ENCODE measurements around the gene FXYD7.

DNA sequence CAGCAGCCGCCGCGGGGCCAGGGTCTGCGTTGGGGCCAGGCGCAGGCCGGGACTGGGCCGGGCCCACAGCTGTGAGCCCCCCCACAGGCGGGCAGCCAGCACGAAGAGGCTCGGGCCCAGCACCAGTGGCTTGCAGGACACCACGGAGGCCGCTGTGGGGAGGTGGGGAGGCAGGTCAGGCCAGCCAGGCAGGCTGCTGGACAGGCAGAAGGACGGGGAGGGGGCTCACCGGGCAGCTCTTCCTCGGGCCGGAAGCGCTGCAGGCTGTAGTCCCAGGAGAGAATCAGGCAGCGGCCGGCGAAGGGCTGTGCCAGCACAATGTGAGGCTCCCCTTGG is 16.5 kb upstream of the FXYD7 start:
- TF ChIP-seq EP300 (conservative IDR thresholded peaks at IDR 0.05; ENCODE audit: poor library complexity, severe bottlenecking) (no peak), RAD21 (conservative IDR thresholded peaks at IDR 0.05) (no peak), EZH2 (IDR thresholded peaks at IDR 0.05; ENCODE audit: borderline replicate concordance, insufficient read depth, low read length, poor library complexity, severe bottlenecking) (no peak)
- TF ChIP-seq, protein P1, sequence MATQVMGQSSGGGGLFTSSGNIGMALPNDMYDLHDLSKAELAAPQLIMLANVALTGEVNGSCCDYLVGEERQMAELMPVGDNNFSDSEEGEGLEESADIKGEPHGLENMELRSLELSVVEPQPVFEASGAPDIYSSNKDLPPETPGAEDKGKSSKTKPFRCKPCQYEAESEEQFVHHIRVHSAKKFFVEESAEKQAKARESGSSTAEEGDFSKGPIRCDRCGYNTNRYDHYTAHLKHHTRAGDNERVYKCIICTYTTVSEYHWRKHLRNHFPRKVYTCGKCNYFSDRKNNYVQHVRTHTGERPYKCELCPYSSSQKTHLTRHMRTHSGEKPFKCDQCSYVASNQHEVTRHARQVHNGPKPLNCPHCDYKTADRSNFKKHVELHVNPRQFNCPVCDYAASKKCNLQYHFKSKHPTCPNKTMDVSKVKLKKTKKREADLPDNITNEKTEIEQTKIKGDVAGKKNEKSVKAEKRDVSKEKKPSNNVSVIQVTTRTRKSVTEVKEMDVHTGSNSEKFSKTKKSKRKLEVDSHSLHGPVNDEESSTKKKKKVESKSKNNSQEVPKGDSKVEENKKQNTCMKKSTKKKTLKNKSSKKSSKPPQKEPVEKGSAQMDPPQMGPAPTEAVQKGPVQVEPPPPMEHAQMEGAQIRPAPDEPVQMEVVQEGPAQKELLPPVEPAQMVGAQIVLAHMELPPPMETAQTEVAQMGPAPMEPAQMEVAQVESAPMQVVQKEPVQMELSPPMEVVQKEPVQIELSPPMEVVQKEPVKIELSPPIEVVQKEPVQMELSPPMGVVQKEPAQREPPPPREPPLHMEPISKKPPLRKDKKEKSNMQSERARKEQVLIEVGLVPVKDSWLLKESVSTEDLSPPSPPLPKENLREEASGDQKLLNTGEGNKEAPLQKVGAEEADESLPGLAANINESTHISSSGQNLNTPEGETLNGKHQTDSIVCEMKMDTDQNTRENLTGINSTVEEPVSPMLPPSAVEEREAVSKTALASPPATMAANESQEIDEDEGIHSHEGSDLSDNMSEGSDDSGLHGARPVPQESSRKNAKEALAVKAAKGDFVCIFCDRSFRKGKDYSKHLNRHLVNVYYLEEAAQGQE (IDR thresholded peaks at IDR 0.05; ENCODE audit: borderline replicate concordance), result no peak
- TF ChIP-seq, protein P2, sequence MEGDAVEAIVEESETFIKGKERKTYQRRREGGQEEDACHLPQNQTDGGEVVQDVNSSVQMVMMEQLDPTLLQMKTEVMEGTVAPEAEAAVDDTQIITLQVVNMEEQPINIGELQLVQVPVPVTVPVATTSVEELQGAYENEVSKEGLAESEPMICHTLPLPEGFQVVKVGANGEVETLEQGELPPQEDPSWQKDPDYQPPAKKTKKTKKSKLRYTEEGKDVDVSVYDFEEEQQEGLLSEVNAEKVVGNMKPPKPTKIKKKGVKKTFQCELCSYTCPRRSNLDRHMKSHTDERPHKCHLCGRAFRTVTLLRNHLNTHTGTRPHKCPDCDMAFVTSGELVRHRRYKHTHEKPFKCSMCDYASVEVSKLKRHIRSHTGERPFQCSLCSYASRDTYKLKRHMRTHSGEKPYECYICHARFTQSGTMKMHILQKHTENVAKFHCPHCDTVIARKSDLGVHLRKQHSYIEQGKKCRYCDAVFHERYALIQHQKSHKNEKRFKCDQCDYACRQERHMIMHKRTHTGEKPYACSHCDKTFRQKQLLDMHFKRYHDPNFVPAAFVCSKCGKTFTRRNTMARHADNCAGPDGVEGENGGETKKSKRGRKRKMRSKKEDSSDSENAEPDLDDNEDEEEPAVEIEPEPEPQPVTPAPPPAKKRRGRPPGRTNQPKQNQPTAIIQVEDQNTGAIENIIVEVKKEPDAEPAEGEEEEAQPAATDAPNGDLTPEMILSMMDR (IDR thresholded peaks at IDR 0.05; ENCODE audit: poor library complexity, severe bottlenecking), result no peak

All from neural cell (in vitro differentiated cells).